Stimulated activated CD4-positive, alpha-beta T cell treated with anti-CD3 and anti-CD28 coated beads, Interleukin-2, amount 100 ng/mL, for 48 hours (primary cell): ENCODE results near the gene HASPIN.
A peak's percentile ranks its signal among the peaks of the same experiment; 100 is the strongest.

ENCODE experiments used
- DNase-seq, 2 donors: peaks; one replicate each; pipeline ENCODE4 v3.0.0-alpha.2; 2020

Gene HASPIN

DNA sequence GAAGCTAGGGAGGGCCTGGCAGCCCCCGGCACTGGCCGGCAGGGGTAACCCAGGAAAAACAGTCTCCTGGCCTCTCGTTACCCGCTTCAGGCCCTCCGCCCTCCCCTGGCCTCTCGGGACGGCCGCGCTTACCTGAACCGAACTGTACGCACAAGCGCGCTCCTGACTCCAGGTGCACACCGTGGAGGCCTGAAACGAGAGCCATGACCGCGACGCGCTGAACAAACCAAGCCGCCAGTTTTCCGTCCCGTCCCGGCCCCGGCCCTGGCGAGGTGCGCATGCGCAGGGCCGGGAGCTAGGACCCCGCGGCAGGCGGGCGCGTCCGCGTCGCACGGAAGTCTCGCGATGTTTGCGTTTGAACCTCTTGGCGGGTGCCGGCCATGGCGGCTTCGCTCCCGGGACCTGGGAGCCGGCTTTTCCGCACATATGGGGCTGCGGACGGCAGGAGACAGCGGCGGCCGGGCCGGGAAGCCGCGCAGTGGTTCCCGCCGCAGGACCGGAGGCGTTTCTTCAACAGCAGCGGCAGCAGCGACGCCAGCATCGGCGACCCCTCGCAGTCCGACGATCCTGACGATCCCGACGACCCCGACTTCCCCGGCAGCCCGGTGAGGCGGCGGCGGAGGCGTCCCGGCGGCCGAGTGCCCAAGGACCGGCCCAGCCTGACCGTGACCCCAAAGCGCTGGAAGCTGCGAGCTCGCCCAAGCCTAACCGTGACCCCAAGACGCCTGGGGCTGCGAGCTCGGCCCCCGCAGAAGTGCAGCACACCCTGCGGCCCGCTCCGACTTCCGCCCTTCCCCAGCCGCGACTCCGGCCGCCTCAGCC lies at the start of gene HASPIN:
Gene HASPIN, plus strand, starts transcription at position 348 of the 822 bp plus-strand sequence. Its CDS starts 33 bp downstream, at position 381.
- peak; percentile 92 to 96 for DNase-seq

DNA sequence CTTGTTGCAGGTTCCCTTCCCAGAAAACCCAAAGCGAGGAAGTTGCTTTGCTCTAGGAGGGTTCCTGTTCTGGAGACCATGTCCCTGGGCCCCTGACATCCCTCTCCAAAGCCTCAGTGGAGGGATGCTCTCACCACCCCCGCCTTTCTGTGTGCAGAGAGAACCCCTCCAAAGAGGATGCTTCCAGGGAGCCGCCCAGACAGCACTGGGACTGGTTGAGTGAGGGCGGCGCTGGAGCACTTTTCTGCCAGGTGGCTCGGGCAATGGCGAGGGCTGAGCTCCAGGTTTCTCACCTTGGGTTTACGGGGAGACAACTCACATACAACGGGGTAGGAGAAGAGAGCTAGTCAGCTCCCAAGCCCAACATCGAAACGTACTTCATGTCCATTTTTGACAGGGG lies 47.8 kb upstream of the HASPIN start:
- no peak for DNase-seq

- no peak for DNase-seq
Observed at GRCh38 chr17:3678095-3678820, 45.4 kb upstream of the HASPIN start.

GRCh38 chr17:3678821-3679530 lies 44.7 kb upstream of the HASPIN start:
- DNase-seq = no peak

GRCh38 chr17:3679531-3680126 lies 44.1 kb upstream of the HASPIN start:
- DNase-seq = no peak

GRCh38 chr17:3681057-3681456 lies 42.6 kb upstream of the HASPIN start:
- no peak for DNase-seq

DNA sequence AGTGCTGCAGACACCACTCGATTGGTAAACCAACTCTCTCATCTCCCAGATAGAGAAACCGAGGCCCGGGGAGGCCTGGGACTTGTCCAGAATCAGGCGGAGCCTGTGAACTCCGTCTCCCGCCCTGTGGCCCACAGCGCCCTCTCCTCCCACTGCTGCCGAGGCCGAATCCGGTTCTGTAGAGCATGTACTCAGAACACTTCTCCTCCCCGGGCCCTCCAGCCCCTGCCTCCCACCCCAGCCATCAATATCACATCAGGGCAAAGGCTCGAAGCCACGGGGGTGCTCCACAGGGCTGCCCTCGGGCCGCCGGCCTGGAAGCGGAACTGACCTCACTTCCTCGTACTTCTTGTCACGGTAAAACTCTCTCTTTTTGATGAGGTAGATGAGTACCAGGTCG lies 42.1 kb upstream of the HASPIN start:
- no peak for DNase-seq

- DNase-seq = no peak
Observed at GRCh38 chr17:3682033-3682432, 41.7 kb upstream of the HASPIN start.

DNA sequence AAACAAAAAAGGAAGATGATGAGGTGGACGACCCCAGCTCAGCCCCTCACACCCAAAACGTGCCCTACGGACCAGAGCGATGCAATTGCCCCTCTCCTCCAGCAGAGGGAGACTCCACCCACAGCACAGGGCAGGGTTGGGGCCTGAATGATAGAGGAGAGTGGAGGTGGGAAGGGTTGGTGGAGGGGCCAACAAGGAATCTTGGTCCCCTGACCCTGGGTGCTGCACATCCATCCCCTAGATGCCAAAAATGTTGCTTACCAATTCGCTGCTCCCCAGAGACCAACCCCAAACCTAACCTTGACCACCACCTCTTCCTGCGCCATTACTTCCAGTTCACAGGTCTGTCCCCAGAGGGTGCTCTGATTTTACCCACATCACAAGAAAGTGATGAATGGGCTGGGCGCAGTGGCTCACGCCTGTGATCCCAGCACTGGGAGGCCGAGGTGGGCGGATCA lies 40.6 kb upstream of the HASPIN start:
- DNase-seq = peak; percentile 54 to 62

- DNase-seq = no peak
Observed at GRCh38 chr17:3685174-3685573, 38.5 kb upstream of the HASPIN start.

DNA sequence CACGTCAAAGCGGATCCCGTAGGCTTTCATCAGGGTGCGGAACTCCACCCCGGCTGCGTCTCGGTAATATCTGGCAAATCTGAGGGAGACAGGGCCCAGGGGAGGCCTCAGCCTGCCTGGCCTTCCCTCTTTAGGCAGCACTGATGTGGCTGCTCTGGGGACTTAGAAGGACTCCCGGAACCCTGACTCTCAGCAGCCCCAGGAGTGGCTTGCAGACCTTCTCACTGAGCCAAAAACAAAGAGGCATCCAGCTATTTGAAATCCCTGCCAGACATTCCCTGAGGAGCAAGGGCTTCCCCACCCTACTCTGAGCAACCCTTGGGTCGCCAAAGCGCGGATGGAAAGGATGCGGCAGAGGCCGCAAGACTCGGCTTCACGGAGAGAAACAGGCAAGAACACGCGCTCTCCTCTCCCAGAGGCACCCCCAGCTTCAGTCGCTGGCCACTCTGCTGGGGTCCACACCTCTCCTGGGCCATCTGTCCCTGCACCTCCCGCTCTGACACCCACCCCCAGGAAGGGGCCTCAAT lies 35.6 kb upstream of the HASPIN start:
- no peak for DNase-seq

DNA sequence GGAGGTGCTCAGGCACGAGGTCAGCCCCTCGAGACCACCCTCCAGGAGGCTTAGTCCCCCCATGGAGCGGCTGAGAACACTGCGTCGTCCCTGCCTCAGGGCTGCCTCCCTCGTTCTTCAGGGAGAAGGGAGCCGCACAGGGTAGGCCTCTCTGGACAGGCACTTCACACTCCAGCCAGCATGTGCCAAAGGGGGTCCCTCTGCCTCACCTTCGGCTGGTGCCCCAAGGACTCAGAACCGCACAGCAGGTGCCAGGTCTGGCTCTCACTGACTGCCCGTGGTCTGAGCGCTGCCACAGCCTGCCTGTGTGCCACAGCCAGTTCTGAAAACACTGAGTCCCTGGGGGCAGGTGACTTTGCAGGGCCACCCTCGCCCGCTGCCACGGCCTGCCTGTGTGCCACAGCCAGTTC lies 34.8 kb upstream of the HASPIN start:
- DNase-seq = no peak

DNA sequence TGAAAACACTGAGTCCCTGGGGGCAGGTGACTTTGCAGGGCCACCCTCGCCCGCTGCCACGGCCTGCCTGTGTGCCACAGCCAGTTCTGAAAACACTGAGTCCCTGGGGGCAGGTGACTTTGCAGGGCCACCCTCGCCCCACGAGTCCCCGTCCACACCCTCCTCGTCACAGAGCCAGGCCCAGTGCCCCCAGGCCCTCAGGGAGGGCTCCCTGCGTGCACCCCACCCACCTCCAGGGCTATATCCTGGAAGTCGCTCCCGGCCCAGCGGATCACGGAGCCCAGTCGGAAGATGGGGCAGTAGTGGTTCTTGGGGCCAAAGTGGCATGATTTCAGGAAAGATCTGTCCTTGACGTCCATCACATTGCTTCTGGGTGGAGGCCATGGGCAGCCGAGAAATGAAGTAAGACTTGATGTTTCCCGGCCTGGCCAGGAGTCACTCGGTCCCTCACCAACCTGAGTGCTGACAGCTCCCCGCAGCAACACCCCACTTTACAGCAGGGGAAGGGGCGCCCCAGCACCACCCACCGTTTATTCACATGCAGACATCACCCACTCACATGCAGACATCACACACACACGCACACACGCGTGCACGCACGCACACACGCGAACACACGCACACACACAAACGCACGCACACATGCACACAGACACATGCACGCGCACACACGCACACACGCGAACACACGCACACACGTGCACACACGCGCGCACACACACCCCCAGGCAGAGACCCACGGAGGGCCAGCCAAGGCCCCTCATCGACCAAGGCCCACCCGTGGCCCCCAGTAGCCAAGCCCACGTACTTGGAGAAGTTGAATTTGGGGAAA lies 34.2 kb upstream of the HASPIN start:
- DNase-seq = no peak

- no peak for DNase-seq
Observed at GRCh38 chr17:3690094-3690715, 33.5 kb upstream of the HASPIN start.

- no peak for DNase-seq
Observed at GRCh38 chr17:3691617-3692067, 32.1 kb upstream of the HASPIN start.

GRCh38 chr17:3692346-3692745 lies 31.4 kb upstream of the HASPIN start:
- no peak for DNase-seq

DNA sequence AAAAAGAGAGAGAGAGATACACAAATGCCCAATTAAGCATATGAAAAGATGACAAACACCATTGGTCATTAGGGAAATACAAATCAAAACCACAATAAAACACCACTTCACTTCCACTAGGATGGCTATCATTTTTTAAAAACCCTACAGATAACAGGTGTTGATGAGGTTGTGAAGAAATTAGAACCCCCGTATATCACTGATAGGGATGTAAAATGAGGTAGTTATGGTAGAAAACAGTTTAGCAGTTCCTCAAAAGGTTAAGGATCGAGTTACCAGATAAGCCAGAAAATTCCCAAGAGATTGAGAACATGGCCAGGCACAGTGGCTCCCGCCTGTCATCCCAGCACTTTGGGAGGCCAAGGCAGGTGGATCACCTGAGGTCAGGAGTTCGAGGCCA lies 30.6 kb upstream of the HASPIN start:
- DNase-seq = no peak

- DNase-seq = peak; percentile 28
Observed at GRCh38 chr17:3693829-3694231, 29.9 kb upstream of the HASPIN start.

DNA sequence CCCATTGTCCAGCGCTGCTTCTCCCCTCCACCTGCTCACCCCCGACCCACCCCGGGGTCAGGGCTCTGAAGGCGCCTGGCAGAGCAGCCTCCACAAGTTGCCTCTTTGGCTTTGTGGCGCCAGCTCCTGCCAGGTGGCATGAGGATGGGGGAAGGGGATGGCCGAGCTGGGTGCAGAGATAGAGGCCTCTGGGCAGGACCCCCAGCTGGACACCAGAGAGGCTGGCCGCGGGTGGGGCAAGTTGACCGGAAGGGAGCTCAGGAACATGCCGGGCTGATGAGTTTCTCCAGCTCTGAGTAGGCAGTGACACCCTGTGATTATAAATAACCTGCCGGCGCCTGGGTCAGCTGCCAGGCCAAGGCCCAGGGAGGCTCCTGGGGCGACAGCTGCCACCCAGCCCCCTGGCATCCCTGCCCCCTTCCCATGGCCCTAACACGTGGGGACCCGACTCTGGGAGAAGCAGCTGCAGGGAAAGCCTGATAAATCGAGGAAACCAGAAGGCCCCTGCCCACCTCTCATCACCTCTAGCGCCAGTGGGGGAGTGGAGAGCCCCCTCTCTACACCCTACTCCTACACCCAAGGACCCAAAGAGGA lies 28.5 kb upstream of the HASPIN start:
- no peak for DNase-seq

DNA sequence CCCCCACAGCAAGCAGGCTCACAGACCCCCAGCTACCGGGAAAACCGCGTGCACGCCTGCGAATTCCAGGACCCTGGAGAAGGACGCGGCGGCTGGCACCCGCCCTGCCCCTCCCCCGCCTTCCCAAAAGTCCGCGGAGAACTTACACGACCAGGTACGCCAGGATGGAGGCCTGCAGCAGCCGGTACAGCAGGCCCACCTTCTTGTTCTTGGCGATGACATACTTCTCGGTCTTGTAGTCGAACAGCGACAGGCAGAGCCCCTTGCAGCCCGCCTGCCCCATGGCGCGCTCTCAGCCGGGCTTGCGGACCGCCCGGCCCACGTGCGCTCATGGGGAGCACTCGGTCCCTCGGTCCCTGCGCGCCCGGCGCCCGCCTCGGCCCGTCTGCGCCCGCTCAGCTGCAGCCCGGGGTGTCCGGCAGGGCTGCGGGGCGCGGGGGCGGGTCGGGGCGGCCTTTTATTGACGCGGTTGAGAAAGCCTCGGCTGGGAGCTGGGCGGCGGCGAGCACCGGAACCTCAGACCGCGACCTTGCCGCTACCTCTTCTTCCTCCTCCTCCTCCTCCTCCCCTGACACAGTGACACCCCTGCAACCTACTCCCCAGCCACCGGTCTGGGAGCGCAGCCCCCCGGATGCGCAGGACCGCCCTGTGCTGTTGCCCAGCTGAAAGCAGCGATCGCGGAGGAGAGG lies 27.8 kb upstream of the HASPIN start, which contains the start of gene P2RX5:
Gene P2RX5, minus strand, starts transcription at position 433 of the 689 bp plus-strand sequence. Its CDS starts 150 bp downstream, at position 283.
- peak in 1 of 2 donors; percentile 41 for DNase-seq
